ENCODE measurements around the gene REEP6. TPM values are rescaled to one million over a fixed set of nuclear protein-coding genes. Genes with fewer than 3 reads are reported as not detected.

Gene REEP6
- total and polyA plus RNA-seq, 2 of the 4 experiments (the other 2 are of a cell fraction), result 1.3 to 2.2 TPM

- BruUV-seq (replicated peaks), result no TSS peak
- Histone ChIP-seq H2BK15ac (ENCODE audit: low read depth, low read length) (no peak overlapping the region), H2BK120ac (ENCODE audit: low read depth, low read length) (no peak overlapping the region), H3K36me3 (ENCODE audit: control insufficient read depth, insufficient read depth, low read length) (peaks cover 8% of the 10 kb centered on the region), H3K18ac (ENCODE audit: low read depth, low read length) (no peak overlapping the region), H3K9ac (ENCODE audit: low read depth, low read length) (no peak overlapping the region), H3K79me1 (ENCODE audit: low read depth in 1 of 2, low read length in 2 of 2) (no peaks in the 10 kb centered on the region), H4K5ac (ENCODE audit: low read depth, low read length) (no peak overlapping the region), H3K4me2 (ENCODE audit: low read depth, low read length) (peak overlapping the region; percentile 52), H3K4me3 (ENCODE audit: insufficient read depth, low read depth, low read length) (no peak overlapping the region), H3K4ac (ENCODE audit: low read depth, low read length) (no peak overlapping the region), H4K20me1 (ENCODE audit: insufficient read depth, low read length) (no peaks in the 10 kb centered on the region; the same call in 1 of the 2 replicates), H4K91ac (ENCODE audit: insufficient read depth, low read depth, low read length) (no peak overlapping the region), H3K9me3 (ENCODE audit: control insufficient read depth, insufficient read depth, low read length) (no peaks in the 10 kb centered on the region), H3K9me1 (ENCODE audit: insufficient read depth, low read length) (no peaks in the 10 kb centered on the region; the same call in 1 of the 2 replicates), H2BK5ac (ENCODE audit: low read depth, low read length, poor library complexity, severe bottlenecking) (no peak overlapping the region), H3K4me1 (ENCODE audit: control insufficient read depth, insufficient read depth, low read length) (peaks cover 5% of the 10 kb centered on the region), H4K8ac (ENCODE audit: low read depth in 2 of 2, low read length in 2 of 2) (no peak overlapping the region; a peak in 1 of 4 replicates), H3K23ac (ENCODE audit: low read depth, low read length) (no peak overlapping the region), H3K56ac (ENCODE audit: extremely low read depth, insufficient read depth, low read length) (no peak overlapping the region), H3K14ac (replicated peaks; ENCODE audit: low read depth, low read length) (no peak overlapping the region), H2BK20ac (ENCODE audit: low read depth, low read length) (no peak overlapping the region), H2AK5ac (ENCODE audit: low read depth, low read length) (no peak overlapping the region), H2AK9ac (replicated peaks; ENCODE audit: low read depth, low read length, poor library complexity) (no peak overlapping the region), H3K27ac (ENCODE audit: insufficient read depth, low read length) (no peak overlapping the region), H2AFZ (replicated peaks; ENCODE audit: low read length, poor library complexity) (peak overlapping the region; percentile 71), H3K27me3 (ENCODE audit: control insufficient read depth, insufficient read depth, low read length) (peaks cover 7% of the 10 kb centered on the region; the same call in 1 of the 2 replicates)
- intact Hi-C loops (cut with micrococcal nuclease), result no loop called here
- no peak for TF ChIP-seq FOS (IDR thresholded peaks at IDR 0.05; ENCODE audit: low read depth, low read length)
- TF ChIP-seq CHD1 (IDR thresholded peaks at IDR 0.05; ENCODE audit: low read depth, low read length), result no peak
- ChIA-PET POLR2A (ENCODE audit: unreplicated experiment) (no interaction called here), CTCF (no interaction called here)
- DNase-seq (no peak), ATAC-seq (ENCODE audit: low read depth) (no peak)
- WGBS, 2 experiments (ENCODE audit: extremely low coverage in 2 of 2, insufficient read length in 1 of 2), result 13% methylated on average over 3 of the region's 14 CpGs; no CpG with 5 or more reads in 1 of the 2 experiments
- in situ Hi-C loops (cut with MboI; ENCODE audit: low sequenced_read_pairs), result no loop called here
- dilution Hi-C loops (cut with HindIII; ENCODE audit: low sequenced_read_pairs, unreplicated experiment), result no loop called here
These were observed 11.6 kb downstream of the REEP6 start for GRCh38 chr19:1502433-1503088.
